Measurements from ENCODE around the gene SGMS2.

The SGMS2 gene

GRCh38 chr4:107931775-107932321 lies 107.1 kb downstream of the SGMS2 start:
- peak overlapping the region; percentile 78 for H3K4me3 ChIP-seq (ENCODE audit: low read depth, low read length)
- DNase-seq (ENCODE audit: low read depth): no peak
- TF ChIP-seq, protein P1, sequence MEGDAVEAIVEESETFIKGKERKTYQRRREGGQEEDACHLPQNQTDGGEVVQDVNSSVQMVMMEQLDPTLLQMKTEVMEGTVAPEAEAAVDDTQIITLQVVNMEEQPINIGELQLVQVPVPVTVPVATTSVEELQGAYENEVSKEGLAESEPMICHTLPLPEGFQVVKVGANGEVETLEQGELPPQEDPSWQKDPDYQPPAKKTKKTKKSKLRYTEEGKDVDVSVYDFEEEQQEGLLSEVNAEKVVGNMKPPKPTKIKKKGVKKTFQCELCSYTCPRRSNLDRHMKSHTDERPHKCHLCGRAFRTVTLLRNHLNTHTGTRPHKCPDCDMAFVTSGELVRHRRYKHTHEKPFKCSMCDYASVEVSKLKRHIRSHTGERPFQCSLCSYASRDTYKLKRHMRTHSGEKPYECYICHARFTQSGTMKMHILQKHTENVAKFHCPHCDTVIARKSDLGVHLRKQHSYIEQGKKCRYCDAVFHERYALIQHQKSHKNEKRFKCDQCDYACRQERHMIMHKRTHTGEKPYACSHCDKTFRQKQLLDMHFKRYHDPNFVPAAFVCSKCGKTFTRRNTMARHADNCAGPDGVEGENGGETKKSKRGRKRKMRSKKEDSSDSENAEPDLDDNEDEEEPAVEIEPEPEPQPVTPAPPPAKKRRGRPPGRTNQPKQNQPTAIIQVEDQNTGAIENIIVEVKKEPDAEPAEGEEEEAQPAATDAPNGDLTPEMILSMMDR (IDR thresholded peaks at IDR 0.05; ENCODE audit: low read depth, low read length, missing control alignments): no peak

DNA sequence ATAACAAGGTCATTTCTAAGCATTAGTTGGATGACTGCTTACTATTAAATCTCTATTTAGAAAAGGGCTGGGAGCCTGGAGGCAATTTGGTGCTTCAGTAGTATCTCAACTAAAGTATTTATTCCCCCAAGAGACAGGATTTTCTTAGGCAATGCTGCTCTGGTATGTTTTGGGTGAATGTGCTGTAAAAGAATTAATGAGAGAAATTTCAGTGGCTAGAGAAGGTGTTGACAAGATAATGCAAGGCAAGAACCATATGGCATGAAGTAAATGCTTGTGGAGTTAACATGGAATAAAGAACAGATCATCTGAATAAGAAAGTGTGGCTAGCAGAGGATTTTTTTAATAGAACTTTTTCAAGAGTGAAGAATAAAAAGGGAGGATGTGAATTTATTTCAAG lies 110.5 kb downstream of the SGMS2 start:
- no peak overlapping the region for H3K4me3 ChIP-seq (ENCODE audit: low read depth, low read length)
- TF ChIP-seq, protein P1 (IDR thresholded peaks at IDR 0.05; ENCODE audit: low read depth, low read length, missing control alignments): no peak
- DNase-seq (ENCODE audit: low read depth): no peak

GRCh38 chr4:107937040-107937439 lies 112.3 kb downstream of the SGMS2 start:
- TF ChIP-seq, protein P1 (IDR thresholded peaks at IDR 0.05; ENCODE audit: low read depth, low read length, missing control alignments): no peak
- H3K4me3 ChIP-seq (ENCODE audit: low read depth, low read length): no peak overlapping the region
- DNase-seq (ENCODE audit: low read depth): no peak

- DNase-seq (ENCODE audit: low read depth): no peak
- H3K4me3 ChIP-seq (ENCODE audit: low read depth, low read length): no peak overlapping the region
- TF ChIP-seq, protein P1 (IDR thresholded peaks at IDR 0.05; ENCODE audit: low read depth, low read length, missing control alignments): no peak
Measured at GRCh38 chr4:107939307-107939706, 114.6 kb downstream of the SGMS2 start.

GRCh38 chr4:107945809-107946208 lies 121.1 kb downstream of the SGMS2 start:
- no peak overlapping the region for H3K4me3 ChIP-seq (ENCODE audit: low read depth, low read length)
- DNase-seq (ENCODE audit: low read depth): no peak
- TF ChIP-seq, protein P1 (IDR thresholded peaks at IDR 0.05; ENCODE audit: low read depth, low read length, missing control alignments): no peak

- TF ChIP-seq, protein P1 (IDR thresholded peaks at IDR 0.05; ENCODE audit: low read depth, low read length, missing control alignments): no peak
- no peak overlapping the region for H3K4me3 ChIP-seq (ENCODE audit: low read depth, low read length)
- no peak for DNase-seq (ENCODE audit: low read depth)
Measured at GRCh38 chr4:107950746-107951540, 126.2 kb downstream of the SGMS2 start.

GRCh38 chr4:107951551-107951950 lies 126.8 kb downstream of the SGMS2 start:
- DNase-seq (ENCODE audit: low read depth): no peak
- TF ChIP-seq, protein P1 (IDR thresholded peaks at IDR 0.05; ENCODE audit: low read depth, low read length, missing control alignments): no peak
- H3K4me3 ChIP-seq (ENCODE audit: low read depth, low read length): no peak overlapping the region
